HG02798 (cell line): ENCODE results near the gene CPT1B.
"Not testable (repeated sequence)": the region's sequence is repeated elsewhere in the genome, so short reads cannot be mapped to it uniquely, and the experiment has no call there.

Experiments used
- ATAC-seq: cut with Tn5 transposase; IDR thresholded peaks from one replicate; pipeline ENCODE4 v1.9.1; 2021; ENCODE audit warnings: mild to moderate bottlenecking; ENCODE audit not compliant: unreplicated experiment, poor library complexity

The CPT1B gene

DNA sequence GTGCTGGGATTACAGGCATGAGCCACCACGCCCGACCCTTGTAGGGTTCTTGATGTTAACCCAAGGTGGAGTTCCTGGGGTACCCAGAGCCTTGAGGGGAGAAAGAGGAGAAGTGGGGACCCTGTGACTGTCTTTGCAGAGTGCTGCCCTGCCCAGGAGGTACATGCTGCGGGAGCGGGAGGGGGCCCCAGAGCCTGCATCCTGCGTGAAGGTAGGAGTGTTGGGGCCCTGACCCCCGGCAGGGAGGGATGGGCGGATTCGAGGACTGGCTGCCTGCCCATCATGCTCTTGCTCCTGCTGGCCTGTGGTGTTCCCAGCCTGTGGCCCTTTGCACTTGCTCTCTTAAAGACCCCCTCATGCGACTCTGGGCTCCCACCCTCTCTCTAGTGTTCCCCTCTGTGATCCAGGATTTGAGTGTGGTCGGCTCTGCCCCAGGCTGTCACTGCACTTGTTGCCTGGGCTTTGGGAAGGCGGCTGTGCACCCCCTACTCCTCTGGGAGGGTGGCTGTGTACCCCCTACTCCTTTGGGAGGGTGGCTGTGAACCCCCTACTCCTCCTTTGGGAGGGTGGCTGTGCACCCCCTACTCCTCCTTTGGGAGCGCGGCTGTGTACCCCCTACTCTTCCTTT, 57.3 kb downstream of the CPT1B start:
- ATAC-seq, result no peak

DNA sequence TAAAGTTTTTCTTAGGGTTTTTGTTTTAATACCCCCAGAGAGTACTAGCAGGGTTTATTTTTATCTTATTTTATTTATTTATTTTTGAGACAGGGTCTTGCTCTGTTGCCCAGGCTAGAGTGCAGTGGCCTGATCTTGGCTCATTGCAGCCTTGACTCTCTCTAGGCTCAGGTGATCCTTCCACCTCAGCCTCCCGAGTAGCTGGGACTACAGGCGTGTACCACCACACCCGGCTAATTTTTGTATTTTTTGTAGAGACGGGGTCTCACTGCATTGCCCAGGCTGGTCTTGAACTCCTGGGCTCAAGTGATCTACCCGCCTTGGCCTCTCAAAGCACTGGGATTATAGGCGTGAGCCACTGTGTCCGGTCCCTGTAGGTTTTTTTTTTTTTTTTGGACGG, 58.0 kb downstream of the CPT1B start:
- not testable (repeated sequence) for ATAC-seq

DNA sequence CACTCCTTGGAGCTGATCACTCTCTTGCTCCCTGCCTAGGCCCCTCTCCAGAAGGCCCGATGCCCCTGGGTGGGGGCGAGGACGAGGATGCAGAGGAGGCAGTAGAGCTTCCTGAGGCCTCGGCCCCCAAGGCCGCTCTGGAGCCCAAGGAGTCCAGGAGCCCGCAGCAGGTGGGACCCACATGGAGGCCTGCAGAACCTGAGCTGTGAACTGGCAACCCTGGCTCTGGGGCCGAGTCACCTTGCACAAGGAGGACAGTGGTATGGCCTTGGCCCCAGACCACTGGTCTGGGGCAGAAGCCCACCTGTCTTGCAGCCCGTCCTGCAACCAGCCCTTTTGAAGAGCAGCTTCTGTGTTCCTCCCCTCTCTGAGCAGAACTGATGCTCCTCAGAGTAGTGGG, 59.1 kb downstream of the CPT1B start:
- ATAC-seq, result no peak
